GM19395 (cell line): ENCODE data around the gene STK25.
A peak's percentile ranks its signal among the peaks of the same experiment; 100 is the strongest.
"Not testable (repeated sequence)": the region's sequence is repeated elsewhere in the genome, so short reads cannot be mapped to it uniquely, and the experiment has no call there.

Experiments
- ATAC-seq: cut with Tn5 transposase; IDR thresholded peaks from one replicate; pipeline ENCODE4 v1.9.1; 2021; ENCODE audit warnings: mild to moderate bottlenecking, moderate library complexity; ENCODE audit not compliant: unreplicated experiment

Gene STK25

GRCh38 chr2:241540401-241540770, 32.0 kb upstream of the STK25 start:
- ATAC-seq: no peak

GRCh38 chr2:241539616-241540374, 31.4 kb upstream of the STK25 start:
- ATAC-seq: no peak

- ATAC-seq: no peak
These were observed 30.6 kb upstream of the STK25 start for GRCh38 chr2:241538838-241539615.

GRCh38 chr2:241535871-241536655, 27.7 kb upstream of the STK25 start:
- no peak for ATAC-seq

GRCh38 chr2:241534701-241535375, 26.5 kb upstream of the STK25 start:
- no peak for ATAC-seq

- ATAC-seq: no peak
These were observed 25.9 kb upstream of the STK25 start for GRCh38 chr2:241534293-241534692.

- ATAC-seq: no peak
These were observed 24.6 kb upstream of the STK25 start for GRCh38 chr2:241532733-241533601.

- ATAC-seq: no peak
These were observed 23.8 kb upstream of the STK25 start for GRCh38 chr2:241532168-241532567.

- no peak for ATAC-seq
These were observed 22.9 kb upstream of the STK25 start for GRCh38 chr2:241531161-241531722.

- ATAC-seq: no peak
These were observed 22.2 kb upstream of the STK25 start for GRCh38 chr2:241530571-241530970.

GRCh38 chr2:241525818-241526780, 17.7 kb upstream of the STK25 start:
- ATAC-seq: not testable (repeated sequence)

- ATAC-seq: no peak
These were observed 14.1 kb upstream of the STK25 start for GRCh38 chr2:241522477-241522876.

- ATAC-seq: no peak
These were observed 11.3 kb upstream of the STK25 start for GRCh38 chr2:241519669-241520068.

- ATAC-seq: no peak
These were observed 8.9 kb upstream of the STK25 start for GRCh38 chr2:241517297-241517696.

GRCh38 chr2:241516520-241516965, 8.2 kb upstream of the STK25 start:
- ATAC-seq: no peak

- peak; percentile 71 for ATAC-seq
These were observed 6.8 kb upstream of the STK25 start for GRCh38 chr2:241514986-241515737.

- ATAC-seq: no peak
These were observed 6.2 kb upstream of the STK25 start for GRCh38 chr2:241514553-241514952.
